ENCODE results near the gene CAMK4.
"Not testable (repeated sequence)": the region's sequence is repeated elsewhere in the genome, so short reads cannot be mapped to it uniquely, and the experiment has no call there.

The CAMK4 gene

DNA sequence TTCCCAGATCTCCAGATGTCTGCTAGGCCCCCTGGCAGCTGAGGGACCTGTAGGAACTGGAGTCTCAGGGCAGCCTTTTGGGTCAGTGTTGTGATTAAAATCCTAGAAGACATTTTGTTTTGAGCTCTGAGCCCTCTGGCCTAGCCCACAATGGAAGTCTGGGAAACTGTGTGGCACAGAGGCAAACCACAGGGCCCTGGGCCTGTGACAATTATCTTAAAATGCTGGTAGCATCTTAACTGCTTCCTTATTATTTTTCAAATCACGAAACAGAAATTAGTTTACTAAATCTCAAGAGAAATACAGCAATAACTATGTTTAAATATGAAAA is 162.6 kb downstream of the CAMK4 start:
- no peak for DNase-seq

- no peak for DNase-seq
These were observed 163.2 kb downstream of the CAMK4 start for GRCh38 chr5:111387361-111387760.

GRCh38 chr5:111389390-111390082 is 165.4 kb downstream of the CAMK4 start:
- no peak for DNase-seq

DNA sequence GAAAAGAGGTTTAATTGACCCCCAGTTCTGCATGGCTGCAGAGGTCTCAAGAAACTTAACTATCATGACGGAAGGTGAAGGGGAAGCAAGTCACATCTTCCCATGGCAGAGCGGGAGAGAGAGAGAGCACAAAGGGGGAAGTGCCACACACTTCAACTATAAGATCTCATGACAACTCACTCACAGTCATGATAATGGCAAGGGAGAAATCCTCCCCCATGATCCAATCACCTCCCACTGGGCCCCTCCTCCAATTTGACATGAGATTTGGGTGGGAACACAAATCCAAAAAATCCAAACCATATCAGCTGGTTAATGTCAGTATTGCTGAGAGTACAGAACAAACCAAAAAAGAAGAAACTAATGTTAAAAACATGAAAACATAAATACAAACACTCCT is 168.0 kb downstream of the CAMK4 start:
- DNase-seq, result no peak

GRCh38 chr5:111394586-111394985 is 170.4 kb downstream of the CAMK4 start:
- DNase-seq, result no peak

GRCh38 chr5:111398013-111398412 is 173.8 kb downstream of the CAMK4 start:
- no peak for DNase-seq

DNA sequence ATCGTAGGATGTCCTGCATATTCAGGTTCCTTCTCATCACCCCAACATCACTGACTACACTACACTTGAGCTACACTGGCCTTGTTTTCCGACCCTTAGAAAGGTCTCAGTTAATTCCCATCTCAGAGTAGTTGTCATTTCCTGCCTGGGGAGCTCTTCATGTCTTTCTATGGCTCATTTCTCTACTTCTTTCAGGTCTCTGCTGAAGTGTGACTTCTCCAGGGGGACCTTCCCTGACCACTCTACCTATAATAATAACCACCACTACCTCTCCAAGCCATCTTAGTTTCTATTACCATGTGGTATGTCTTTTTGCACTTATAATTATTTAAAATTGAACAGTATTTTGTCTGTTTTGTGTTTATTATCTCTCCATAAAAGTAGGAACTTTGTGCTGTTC is 174.9 kb downstream of the CAMK4 start:
- DNase-seq, result no peak

DNA sequence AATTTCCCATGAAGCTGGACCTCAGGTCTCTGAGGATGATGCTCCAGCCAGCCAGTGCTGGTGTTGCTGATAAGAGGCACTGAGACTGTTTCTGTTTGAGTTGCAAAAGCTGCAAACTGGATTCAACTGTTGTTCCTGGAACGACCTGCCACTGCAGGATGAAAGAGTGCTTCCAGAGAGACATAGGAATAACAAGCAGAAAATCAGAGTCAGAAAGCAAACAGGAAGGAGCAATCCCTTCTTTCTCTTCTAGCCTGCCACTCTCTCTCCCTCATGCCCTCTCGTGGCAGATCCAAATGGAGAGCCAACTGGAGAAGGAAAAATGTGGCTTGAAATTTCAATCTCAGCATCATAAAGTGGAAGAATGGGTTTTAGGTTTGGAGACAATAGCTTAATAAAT is 177.7 kb downstream of the CAMK4 start:
- no peak for DNase-seq

GRCh38 chr5:111404270-111404769 is 180.1 kb downstream of the CAMK4 start:
- DNase-seq, result no peak

DNA sequence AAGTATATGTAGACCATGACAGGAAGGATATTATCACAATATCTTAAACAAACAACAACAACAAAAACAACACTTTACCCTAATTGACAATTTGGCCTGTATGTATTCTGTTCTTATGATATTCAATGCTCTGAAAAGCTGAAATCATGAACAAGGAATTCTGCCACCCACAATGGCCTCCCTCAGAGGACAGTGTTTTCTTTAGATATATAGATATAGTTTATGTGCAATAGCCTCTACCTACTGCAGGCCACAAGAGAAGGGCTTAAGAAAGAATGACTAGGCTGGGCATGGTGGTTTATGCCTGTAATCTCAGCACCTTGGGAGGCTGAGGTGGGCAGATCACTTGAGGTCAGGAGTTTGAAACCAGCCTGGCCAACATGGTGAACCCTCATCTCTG is 183.4 kb downstream of the CAMK4 start:
- no peak for DNase-seq

- DNase-seq, result no peak
These were observed 184.6 kb downstream of the CAMK4 start for GRCh38 chr5:111408817-111409216.

DNA sequence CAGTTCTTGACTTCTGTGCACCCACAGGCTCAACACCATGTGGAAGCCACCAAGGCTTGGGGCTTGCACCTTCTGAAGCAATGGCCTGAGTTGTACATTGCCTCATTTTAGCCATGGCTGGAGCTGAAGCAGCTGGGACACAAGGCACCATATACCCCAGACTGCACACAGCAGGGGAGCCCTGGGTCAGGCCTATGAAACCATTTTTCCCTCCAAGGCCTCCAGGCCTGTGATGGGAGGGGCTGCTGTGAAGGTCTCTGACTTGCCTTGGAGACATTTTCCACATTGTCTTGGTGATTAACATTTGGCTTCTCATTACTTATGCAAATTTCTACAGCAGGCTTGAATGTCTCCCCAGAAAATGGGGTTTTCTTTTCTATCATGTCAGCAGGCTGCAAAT is 185.1 kb downstream of the CAMK4 start:
- not testable (repeated sequence) for DNase-seq

- not testable (repeated sequence) for DNase-seq
These were observed 185.9 kb downstream of the CAMK4 start for GRCh38 chr5:111410067-111410466.

- no peak for DNase-seq
These were observed 187.1 kb downstream of the CAMK4 start for GRCh38 chr5:111411301-111411700.

DNA sequence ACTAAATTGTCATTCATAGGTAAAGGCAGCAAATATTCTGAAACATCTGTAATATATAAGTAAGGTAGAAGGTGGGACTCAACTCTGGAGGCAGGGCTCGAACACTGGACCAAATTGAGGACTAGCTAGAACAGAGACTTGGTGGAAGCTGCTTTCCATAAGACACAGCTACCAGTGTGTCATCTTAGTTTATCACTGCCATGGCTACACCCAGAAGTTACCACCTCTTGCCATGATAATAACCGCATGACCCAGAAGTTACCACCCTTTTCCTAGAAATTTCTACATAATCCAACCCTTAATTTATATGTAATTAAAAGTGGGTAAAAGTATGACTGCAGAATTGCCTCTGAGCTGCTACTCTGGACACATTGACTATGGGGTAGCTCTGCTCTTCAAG is 188.4 kb downstream of the CAMK4 start:
- no peak for DNase-seq

GRCh38 chr5:111415053-111415452 is 190.9 kb downstream of the CAMK4 start:
- DNase-seq, result no peak

- DNase-seq, result no peak
These were observed 198.1 kb downstream of the CAMK4 start for GRCh38 chr5:111422245-111422644.

DNA sequence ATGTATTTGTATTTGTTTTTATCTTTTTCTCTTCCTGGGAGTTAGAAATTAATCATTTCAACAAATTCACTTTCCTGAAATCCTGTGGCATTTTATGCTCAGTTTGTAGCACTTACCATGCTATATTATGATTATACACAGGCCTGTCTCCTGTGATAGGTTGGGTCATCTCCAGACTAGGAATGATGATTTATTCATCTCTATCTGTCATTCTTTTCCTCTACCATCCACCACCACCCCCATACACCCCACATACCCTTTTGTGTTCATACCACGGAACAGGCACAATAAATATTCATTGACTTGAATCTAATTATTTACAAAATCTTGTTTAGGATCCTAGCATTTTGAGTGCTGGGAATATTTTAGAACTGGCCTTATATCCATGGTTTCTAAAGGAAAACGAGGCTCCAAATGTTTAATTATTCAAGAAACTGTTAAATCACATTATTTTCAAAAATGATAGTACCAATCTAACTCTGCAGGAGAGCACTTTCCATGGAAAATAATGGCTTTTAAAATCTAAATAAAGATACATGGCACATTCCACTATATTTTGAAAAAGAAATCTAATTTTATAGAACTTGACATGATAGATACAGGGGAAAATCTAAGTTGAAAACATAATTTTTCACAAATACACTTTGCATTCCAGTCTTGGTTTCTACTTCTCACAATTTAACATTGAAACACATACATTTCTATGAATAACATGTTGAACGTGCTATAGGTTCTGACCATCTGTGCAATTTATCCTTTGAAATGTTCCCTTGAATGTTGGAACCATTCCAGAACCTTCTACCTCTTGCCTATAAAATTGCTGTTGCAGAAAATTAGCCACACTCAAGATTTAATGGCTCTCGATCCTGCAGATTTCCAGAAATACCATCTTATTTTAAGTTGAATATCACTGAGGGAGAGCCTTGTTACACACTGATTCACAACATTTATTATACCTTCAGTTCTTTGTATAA is 198.8 kb downstream of the CAMK4 start:
- no peak for DNase-seq

DNA sequence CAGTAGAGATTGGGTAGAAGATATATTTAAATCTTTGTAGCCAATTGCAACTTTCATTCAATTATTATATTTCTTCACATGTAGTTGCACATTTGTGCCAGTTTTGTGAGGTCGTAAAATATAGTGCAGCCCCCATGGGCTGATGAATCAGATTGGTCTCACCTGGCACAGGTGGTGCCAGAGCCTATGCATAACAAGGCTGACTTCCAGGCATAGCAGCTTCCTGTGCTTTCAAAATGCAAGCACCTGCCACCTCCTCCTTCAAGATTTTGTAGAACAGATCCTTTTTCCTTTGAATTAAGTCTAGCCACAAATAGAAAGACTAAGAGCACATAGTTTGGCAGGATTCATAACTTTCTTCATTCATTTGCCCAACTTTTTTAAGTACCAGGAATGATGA is 201.0 kb downstream of the CAMK4 start:
- no peak for DNase-seq

- no peak for DNase-seq
These were observed 203.6 kb downstream of the CAMK4 start for GRCh38 chr5:111427762-111428161.

- DNase-seq, result no peak
These were observed 208.8 kb downstream of the CAMK4 start for GRCh38 chr5:111432883-111433536.

- no peak for DNase-seq
These were observed 210.6 kb downstream of the CAMK4 start for GRCh38 chr5:111434800-111435199.

DNA sequence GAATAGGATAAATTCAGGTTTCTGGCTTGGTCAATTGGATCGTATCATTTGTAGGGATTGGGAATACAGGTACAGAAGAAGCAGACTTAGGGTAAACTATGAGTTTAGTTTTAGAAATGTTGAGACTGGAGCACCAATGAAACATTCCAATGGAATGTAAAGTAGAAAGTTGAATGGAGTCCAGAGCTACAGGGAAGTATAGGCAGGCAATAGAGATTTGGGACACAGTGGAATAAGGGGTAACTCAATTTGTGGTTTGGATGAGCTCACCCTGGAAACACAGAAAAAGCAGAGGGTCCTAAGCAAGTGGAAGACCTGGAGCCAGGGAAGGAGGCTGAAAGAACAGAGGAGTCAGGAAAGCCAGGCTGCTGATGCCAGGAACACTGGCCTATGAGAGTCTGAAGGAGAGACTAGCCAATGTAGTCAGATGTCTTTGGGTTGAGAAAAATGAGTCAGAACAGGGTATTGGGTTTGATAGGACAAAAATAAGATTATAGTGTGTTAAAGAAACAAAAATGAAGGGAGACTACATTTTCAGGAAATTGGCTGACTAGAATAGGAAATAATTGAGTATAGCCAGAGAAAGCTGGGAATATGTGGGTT is 215.4 kb downstream of the CAMK4 start:
- no peak for DNase-seq
